ENCODE measurements around the gene EFCAB11. TPM values are rescaled to one million over a fixed set of nuclear protein-coding genes. Genes with fewer than 3 reads are reported as not detected.
A peak's percentile ranks its signal among the peaks of the same experiment; 100 is the strongest.

The EFCAB11 gene
- total and polyA plus RNA-seq, 7 donors, result 7.2 to 9.0 (median 8.7) TPM

DNA sequence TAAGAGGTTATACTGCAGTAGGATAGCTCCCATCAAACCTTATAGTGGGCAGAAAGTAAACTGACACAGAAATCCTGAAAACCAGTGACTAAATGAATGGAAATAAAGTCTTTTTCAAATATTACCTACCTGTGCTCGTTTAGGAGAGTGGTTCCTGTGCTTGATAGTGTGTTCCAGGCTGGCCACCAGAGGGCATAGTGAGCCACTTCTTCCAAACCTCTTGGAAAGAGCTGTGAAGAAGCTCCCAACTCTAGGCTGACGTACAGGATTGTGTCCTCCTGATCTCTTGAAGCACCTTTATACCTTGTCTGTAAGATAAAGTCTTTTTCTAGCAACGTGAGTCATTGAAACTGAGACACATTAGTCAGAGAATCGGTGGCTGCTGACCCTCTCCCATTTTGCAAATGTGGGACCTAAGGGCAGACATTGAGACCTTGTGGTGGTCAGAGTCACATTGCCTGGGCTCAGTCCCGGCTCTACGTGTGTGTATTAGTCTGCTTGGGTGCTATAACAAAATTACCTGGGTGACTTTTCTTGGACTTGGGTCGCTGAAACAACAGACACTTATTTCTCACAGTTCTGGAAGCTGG, 18.8 kb upstream of the EFCAB11 start:
- no peaks in the 10 kb centered on the region for H3K9me3 ChIP-seq
- intact Hi-C loops (cut with DNase I), result loop anchor here (2.0 to 5.0 kb wide), 2 partner anchors 261 to 784 kb away; no protein-coding TSS in a partner anchor
- no peaks in the 10 kb centered on the region for H3K27me3 ChIP-seq
- H3K27ac ChIP-seq, result no peak overlapping the region
- H3K36me3 ChIP-seq, result peaks cover 0 to 57% (median 7%) of the 10 kb centered on the region in 4 donors
- DNase-seq, result peak; percentile 80
- no peak for TF ChIP-seq POLR2A (IDR thresholded peaks at IDR 0.05)
- TF ChIP-seq, protein P1, sequence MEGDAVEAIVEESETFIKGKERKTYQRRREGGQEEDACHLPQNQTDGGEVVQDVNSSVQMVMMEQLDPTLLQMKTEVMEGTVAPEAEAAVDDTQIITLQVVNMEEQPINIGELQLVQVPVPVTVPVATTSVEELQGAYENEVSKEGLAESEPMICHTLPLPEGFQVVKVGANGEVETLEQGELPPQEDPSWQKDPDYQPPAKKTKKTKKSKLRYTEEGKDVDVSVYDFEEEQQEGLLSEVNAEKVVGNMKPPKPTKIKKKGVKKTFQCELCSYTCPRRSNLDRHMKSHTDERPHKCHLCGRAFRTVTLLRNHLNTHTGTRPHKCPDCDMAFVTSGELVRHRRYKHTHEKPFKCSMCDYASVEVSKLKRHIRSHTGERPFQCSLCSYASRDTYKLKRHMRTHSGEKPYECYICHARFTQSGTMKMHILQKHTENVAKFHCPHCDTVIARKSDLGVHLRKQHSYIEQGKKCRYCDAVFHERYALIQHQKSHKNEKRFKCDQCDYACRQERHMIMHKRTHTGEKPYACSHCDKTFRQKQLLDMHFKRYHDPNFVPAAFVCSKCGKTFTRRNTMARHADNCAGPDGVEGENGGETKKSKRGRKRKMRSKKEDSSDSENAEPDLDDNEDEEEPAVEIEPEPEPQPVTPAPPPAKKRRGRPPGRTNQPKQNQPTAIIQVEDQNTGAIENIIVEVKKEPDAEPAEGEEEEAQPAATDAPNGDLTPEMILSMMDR (IDR thresholded peaks at IDR 0.05), result peak; percentile 18 to 82 (median 62)
- H3K4me3 ChIP-seq, result no peak overlapping the region
- no peaks in the 10 kb centered on the region for H3K4me1 ChIP-seq
- WGBS, 2 donors, result 66% methylated on average over 7 of the region's 7 CpGs

DNA sequence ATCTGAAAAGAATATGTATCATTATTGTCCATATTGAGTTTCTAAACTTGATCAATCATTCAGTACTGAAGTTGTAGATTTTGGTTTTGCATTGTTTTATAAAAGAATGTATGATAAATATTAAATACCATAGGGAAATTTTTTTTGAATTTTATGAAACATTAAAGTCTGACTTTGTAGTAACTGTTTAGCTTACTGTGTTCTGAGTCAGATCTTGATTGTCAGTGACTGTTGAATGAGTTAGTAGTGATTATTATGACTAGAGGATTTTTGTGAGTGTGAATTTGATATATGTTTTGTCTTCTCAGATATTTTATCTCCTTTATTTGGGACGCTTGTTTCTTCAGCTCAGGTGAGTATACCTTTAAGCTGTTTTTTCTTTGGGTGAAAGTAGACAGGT, 11.3 kb upstream of the EFCAB11 start:
- 95 to 99% methylated on average over 1 of the region's 1 CpG for WGBS, 2 donors
- no peak overlapping the region for H3K4me3 ChIP-seq
- DNase-seq, result no peak
- H3K36me3 ChIP-seq, result peaks cover 0 to 54% (median 11%) of the 10 kb centered on the region in 4 donors
- H3K27me3 ChIP-seq, result no peaks in the 10 kb centered on the region
- H3K27ac ChIP-seq, result no peak overlapping the region
- no peak for TF ChIP-seq POLR2A (IDR thresholded peaks at IDR 0.05)
- TF ChIP-seq EP300 (IDR thresholded peaks at IDR 0.05), result no peak
- TF ChIP-seq, protein P1 (IDR thresholded peaks at IDR 0.05), result no peak
- TF ChIP-seq POLR2AphosphoS5 (IDR thresholded peaks at IDR 0.05), result no peak
- no peaks in the 10 kb centered on the region for H3K9me3 ChIP-seq
- H3K4me1 ChIP-seq, result no peaks in the 10 kb centered on the region
- intact Hi-C loops (cut with DNase I), result no loop called here

DNA sequence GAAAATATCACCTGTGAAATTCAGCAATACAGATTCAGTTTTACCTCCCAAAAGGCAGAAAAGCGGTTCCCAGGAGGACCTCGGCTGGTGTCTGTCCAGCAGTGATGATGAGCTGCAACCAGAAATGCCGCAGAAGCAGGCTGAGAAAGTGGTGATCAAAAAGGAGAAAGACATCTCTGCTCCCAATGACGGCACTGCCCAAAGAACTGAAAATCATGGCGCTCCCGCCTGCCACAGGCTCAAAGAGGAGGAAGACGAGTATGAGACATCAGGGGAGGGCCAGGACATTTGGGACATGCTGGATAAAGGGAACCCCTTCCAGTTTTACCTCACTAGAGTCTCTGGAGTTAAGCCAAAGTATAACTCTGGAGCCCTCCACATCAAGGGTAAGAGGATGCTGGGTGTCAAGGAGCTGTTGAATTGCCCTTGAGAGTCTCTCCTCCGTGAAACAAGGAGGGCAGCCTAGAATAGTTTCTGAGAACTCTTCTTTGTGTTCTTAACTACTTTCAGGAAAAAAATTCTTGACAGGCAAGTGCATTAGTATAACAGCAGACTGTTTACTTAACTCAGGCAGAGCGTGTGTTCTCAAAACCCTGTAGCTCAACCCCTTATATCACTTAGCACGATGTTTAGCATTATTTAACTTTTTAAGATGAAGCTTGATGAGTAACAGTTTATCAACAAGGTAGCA, 8.9 kb upstream of the EFCAB11 start:
- no peak for DNase-seq
- H3K4me1 ChIP-seq, result no peaks in the 10 kb centered on the region
- TF ChIP-seq POLR2AphosphoS5 (IDR thresholded peaks at IDR 0.05) (no peak), POLR2A (IDR thresholded peaks at IDR 0.05) (no peak), EP300 (IDR thresholded peaks at IDR 0.05) (no peak)
- TF ChIP-seq, protein P1 (IDR thresholded peaks at IDR 0.05), result no peak
- H3K4me3 ChIP-seq, result no peak overlapping the region
- no peak overlapping the region for H3K27ac ChIP-seq
- intact Hi-C loops (cut with DNase I), result no loop called here
- H3K9me3 ChIP-seq, result no peaks in the 10 kb centered on the region
- H3K36me3 ChIP-seq, result peaks cover 0 to 43% (median 7%) of the 10 kb centered on the region in 4 donors
- H3K27me3 ChIP-seq, result no peaks in the 10 kb centered on the region
- 95 to 96% methylated on average over 10 of the region's 10 CpGs for WGBS, 2 donors

DNA sequence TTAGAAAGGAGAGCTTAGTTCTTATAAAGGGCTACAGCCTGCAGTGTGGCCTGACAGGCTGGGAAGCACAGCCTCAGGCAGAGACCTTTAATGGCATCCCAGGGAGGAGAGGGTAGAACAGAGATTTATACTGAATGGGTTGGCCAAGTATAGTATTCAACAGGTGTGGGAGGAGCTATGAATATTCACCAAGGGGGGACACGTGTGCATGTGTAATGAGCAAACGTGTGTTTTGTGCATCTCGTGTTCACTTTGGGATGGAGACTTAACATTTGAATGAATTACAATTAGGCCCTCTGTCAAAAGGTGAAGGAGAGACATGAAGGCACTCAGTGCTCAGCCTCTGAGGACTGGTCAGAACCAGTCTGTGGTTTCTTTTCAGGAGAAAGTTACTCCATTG, 6.4 kb upstream of the EFCAB11 start:
- peaks cover 0 to 23% (median 2%) of the 10 kb centered on the region in 4 donors for H3K36me3 ChIP-seq
- no peak for DNase-seq
- no peaks in the 10 kb centered on the region for H3K9me3 ChIP-seq
- H3K27me3 ChIP-seq, result no peaks in the 10 kb centered on the region
- intact Hi-C loops (cut with DNase I), result no loop called here
- H3K4me3 ChIP-seq, result no peak overlapping the region
- 86 to 90% methylated on average over 3 of the region's 3 CpGs for WGBS, 2 donors
- H3K27ac ChIP-seq, result no peak overlapping the region
- TF ChIP-seq EP300 (IDR thresholded peaks at IDR 0.05), result no peak
- no peak for TF ChIP-seq POLR2A (IDR thresholded peaks at IDR 0.05)
- no peak for TF ChIP-seq POLR2AphosphoS5 (IDR thresholded peaks at IDR 0.05)
- TF ChIP-seq, protein P1 (IDR thresholded peaks at IDR 0.05), result no peak
- H3K4me1 ChIP-seq, result peaks cover 0 to 17% (median 14%) of the 10 kb centered on the region in 4 donors
